SKM-1 treated with dmso at 0.1 percent for 144 hours (cell line): ENCODE results near the gene COPZ1.
"Not testable (repeated sequence)": the region's sequence is repeated elsewhere in the genome, so short reads cannot be mapped to it uniquely, and the experiment has no call there.

ENCODE experiments used
- DNase-seq: peaks from one replicate; lab custom pipeline; 2025; ENCODE audit not compliant: unreplicated experiment; lab: John Stamatoyannopoulos, UW

Gene COPZ1

GRCh38 chr12:54294152-54294952, 30.6 kb upstream of the COPZ1 start:
- no peak for DNase-seq

GRCh38 chr12:54294953-54295566, 29.9 kb upstream of the COPZ1 start:
- no peak for DNase-seq

DNA sequence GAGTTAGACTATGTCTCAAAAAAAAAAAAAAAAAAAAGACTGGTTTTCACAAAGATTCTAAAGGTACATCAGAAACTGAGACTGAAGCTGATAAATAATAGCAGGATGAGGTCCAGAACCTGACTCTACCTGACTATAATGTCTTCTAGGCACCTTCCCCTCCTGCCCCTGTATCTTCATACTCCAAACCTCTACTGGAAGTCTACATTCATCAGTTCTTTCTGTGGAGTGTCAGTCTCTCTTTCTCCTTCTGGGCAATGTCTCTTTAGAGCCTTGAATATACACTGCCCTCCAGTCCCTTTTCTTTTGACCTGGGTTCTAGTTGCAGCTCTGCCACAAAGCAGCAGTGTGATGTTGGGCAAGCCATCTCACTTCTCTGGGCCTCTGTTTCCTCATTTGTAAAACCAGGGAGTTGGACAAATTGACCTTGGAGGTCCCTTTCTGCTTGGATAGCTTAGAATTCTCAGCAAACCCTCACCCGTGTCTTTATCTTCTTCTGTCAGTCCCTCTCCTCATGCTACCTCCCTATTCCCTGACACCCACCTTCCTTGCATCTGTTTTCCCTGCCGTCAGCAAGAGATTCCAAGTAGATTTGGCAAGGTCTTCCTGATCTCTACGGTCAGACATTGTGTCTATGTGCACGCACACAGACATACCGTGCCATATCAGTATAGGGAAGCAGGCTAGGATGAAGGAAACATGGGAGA, 28.4 kb upstream of the COPZ1 start:
- DNase-seq = no peak

GRCh38 chr12:54298904-54299303, 26.0 kb upstream of the COPZ1 start:
- DNase-seq = no peak

- DNase-seq = no peak
These were observed 25.3 kb upstream of the COPZ1 start for GRCh38 chr12:54299515-54300224.

DNA sequence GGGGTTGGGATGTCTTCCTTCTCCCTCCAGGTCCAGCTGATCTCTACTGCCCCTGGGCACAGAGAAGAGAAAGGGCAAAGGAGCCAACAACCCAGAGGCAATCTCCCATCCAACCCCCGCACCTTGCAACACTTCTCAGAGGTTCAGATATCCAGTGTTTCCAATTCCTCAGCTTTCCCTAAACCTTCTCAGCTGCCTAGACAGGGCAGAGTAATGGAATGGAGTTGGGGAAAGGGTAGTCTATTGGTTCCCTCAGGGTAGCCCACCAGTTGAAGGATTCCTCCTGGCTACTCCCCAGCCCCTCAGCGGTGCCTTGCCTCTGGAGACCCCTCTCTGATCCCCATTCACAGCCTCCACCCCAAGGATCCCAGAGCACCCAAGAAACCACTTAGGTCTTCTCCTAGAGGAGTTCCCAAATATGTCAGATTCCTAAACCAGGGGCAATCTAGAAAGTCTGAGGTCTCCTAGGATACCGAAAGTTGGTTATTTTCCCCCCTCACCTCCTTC, 24.7 kb upstream of the COPZ1 start:
- DNase-seq = no peak

- peak; percentile 57 for DNase-seq
These were observed 24.1 kb upstream of the COPZ1 start, which contains the start of gene NFE2 for GRCh38 chr12:54300732-54301427. Gene NFE2 (minus strand): TSS chr12:54301015. CDS start chr12:54295248, 5,767 bp downstream.

GRCh38 chr12:54301428-54302048, 23.4 kb upstream of the COPZ1 start:
- no peak for DNase-seq

DNA sequence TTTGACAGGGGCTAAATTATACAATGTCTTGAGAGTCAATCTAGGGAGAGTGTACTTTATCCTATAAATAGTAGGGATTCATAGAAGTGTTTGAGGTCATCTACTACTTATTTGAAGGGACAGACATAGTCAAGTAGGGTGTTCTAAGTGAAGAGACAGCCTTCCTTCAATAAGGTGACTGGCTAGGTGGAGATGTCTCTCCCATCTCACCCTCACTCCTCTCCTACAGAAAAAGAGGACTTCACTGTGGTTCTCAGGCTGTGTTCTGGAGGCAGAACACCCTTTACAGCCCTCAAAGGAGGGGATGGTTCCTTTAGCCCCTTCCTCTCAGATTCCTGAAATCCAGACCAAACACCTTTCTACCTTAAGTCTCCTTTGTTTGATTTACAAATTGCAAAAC, 21.3 kb upstream of the COPZ1 start:
- DNase-seq = no peak

DNA sequence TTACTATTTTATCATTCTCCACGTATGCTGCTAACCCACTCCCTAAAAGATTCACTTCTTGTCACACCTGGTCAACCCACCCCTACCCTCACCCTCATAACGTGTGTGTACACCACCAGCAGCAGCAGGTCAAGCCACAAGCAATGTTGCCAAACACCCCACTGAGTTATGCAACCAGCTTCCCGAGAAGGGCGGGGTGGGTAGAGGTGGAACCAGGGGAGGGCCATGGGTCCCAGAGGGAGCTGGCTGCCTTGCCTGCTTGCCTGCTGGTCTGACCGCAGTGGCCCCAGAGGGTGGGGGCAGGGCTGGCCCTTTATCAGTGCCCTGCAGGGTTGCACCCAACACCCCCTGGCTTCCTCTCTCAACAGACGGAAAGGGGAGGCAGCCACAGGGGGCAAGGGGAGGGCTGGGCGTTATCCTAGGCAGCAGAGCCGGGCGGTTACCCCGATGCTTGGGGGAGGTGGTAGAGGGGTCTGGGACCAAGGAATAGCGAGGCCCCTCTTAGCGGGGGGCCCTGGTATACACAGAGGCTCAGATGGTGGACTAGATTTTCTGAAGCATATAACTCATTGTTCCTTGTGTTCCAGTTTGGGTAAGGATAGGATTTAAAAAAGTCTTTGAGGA, 20.6 kb upstream of the COPZ1 start:
- peak; percentile 82 for DNase-seq

DNA sequence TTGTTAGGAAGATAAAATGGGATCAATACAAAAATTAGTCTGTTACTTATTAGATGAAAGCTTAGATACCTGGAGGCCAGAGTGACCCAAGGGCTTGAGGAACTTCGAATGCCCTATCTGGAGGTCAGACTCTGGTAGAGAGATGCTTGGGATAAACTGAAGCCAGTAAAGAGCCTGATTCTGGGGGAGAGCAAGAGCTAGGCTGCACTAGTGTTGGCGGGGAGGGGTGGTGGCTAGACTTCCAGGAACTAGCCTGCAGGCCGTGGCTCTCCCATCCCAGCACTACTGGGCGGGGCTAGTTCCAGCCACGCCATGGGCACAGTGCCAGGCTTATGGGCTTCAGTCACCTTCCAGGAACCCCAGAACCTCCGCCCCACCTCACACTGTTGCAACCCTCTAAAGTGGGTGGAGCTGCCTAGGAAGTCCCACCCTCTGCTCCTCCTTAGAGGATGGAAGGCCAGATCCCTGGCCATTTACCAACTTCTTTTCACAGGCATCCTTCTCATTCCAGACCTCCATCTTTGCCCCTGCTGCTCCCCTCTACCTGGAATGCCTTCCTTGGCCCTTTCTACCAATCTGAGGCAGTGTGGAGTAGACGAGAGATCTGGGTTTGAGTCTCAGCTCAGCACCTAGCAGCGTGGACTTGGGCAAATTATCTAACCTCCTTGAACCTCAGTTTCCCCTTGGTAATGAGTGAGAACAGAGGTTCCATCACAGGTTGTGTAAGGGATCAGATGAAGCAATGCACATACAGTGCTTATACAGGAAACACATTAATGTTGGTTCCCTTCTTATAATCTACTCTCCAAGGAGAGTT, 17.8 kb upstream of the COPZ1 start:
- DNase-seq = peak; percentile 78

GRCh38 chr12:54311051-54311450, 13.9 kb upstream of the COPZ1 start:
- DNase-seq = no peak

DNA sequence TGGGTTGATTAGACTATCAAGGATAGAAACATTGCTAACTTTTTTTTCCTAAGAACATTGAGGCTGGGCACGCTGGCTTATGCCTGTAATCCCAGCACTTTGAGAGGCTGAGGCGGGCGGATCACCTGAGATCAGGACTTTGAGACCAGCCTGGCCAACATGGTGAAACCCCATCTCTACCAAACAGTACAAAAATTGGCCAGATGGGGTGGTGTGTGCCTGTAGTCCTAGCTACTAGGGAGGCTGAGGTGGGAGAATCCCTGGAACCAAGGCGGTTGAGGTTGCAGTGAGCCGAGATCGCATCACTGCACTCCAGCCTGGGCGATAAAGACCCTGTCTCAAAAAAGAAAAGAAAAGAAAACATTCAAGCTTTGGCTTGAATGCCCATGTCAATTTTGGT, 12.6 kb upstream of the COPZ1 start:
- not testable (repeated sequence) for DNase-seq

GRCh38 chr12:54321363-54321762, 3.6 kb upstream of the COPZ1 start:
- no peak for DNase-seq

- not testable (repeated sequence) for DNase-seq
These were observed 645 bp downstream of the COPZ1 start for GRCh38 chr12:54325442-54326109.

DNA sequence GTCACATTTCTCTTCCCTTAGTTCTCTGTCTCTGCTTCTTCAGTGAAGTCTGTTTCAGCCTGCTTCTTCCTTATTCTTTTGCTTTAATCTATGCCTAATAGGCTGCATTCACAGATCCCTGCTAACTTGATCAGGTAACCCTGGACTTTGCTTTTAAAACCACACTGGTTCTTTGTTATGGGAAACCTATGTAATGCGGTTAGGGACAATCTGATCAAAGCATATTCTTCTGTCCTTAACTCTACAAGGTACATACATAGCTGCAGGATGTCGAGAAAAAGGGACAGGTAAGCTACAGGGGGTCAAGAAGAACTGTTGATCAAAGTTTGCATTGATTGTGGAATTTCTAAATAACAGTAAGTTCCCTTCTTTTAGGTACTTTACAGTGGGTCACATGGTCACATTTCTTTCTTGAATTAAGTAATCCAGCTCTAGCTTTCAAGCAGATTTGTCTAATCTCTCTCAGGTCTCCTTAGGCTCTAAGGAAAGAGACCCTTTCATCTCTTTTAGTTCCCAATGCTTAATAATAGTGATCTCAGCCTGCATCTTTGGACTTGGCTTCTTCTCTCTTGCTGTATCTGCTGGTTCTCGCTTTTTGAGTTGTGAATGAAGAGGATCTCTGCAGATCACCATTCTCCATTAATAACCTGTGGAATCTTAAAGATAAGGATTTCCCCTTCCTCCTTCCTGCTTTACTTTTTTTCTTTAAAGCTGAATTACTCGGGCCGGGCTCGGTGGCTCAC, 3.8 kb downstream of the COPZ1 start:
- DNase-seq = no peak

- DNase-seq = no peak
These were observed 4.8 kb downstream of the COPZ1 start for GRCh38 chr12:54329759-54330158.

DNA sequence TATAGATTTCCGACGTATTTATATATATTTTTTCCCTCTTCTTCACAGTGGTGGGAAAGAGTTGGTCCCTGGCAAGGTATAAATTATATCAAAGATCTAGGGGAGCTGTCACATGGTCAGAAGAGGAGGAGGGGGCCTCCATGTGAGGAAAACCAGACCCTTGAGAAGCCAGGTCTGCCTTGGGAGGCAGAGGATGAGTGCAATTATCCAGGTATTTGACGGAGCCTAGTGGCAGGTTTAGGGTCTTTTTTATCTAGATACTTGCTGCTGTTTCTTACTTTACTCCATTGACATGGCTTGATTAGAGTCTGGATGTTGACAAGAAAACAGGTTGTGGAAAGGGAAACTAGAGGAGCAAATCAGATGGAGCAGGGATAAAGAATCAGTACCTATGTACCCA, 5.5 kb downstream of the COPZ1 start:
- DNase-seq = no peak
